ENCODE data around the gene DNAAF3.
A peak's percentile ranks its signal among the peaks of the same experiment; 100 is the strongest.

The DNAAF3 gene

DNA sequence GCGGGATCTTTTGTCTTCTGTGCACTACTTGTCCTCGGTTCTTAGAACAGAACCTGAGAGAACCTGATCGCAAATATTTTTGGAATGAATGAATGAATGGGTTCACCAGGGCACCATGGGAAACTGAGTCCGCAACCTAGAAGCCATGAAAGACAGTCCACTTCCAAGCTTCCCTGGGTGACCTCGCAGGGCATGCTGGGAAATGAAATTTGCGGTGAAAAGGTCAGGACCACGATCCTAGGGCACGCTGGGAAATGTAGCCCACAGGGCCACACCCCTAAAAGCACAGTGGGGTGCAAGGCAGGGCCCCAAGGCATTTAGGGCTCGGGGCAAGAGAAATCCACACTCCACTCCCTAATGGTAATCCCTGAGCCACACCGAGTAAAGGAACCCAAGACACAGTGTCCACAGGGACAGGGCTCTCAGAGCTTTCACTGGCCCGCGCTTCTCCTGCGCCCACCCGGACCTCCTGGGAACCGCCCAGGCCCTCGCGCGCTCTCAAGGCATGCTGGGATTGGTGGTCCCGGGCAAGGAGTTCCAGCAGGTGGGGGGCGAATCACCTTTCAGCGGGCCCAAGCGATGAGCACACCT is 47.9 kb downstream of the DNAAF3 start:
- peak in 49 of 56 donors; percentile 5 to 74 (median 42) for DNase-seq

DNA sequence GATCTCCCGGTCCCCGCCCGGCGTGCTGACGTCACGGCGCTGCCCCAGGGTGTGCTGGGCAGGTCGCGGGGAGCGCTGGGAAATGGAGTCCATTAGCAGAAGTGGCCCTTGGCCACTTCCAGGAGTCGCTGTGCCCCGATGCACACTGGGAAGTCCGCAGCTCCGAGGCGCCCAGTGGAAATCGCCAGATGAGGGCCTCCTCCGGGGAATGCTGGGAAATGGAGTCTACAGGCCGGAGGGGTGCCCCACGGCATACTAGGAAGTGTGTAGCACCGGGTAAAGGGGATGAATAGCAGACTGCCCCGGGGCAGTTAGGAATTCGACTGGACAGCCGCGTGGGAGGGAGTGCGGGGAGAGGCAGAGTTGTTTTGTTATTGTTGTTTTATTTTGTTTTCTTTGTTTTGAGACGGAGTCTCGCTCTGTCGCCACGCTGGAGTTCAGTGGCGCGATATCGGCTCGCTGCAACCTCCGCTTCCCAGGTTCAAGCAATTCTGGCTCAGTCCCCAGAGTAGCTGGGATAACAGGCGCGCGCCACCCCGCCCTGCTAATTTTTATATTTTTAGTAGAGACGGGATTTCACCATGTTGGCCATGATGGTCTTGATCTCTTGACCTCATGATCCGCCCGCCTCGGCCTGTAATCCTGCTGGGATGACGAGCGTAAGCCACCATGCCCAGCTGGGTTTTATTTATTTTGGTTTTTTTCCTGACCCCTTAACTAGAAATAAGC is 48.6 kb downstream of the DNAAF3 start:
- DNase-seq, result peak; percentile 72 to 100 (median 98)

- peak in 5 of 56 donors; percentile 19 to 33 (median 28) for DNase-seq
Observed at GRCh38 chr19:55116859-55117662, 49.4 kb downstream of the DNAAF3 start, which contains the start of gene PPP1R12C. PPP1R12C (minus strand) TSS chr19:55117637; CDS start chr19:55117543, 94 bp downstream.

- DNase-seq, result peak in 52 of 56 donors; percentile 14 to 80 (median 52)
Observed at GRCh38 chr19:55116232-55116858, 50.1 kb downstream of the DNAAF3 start.

DNA sequence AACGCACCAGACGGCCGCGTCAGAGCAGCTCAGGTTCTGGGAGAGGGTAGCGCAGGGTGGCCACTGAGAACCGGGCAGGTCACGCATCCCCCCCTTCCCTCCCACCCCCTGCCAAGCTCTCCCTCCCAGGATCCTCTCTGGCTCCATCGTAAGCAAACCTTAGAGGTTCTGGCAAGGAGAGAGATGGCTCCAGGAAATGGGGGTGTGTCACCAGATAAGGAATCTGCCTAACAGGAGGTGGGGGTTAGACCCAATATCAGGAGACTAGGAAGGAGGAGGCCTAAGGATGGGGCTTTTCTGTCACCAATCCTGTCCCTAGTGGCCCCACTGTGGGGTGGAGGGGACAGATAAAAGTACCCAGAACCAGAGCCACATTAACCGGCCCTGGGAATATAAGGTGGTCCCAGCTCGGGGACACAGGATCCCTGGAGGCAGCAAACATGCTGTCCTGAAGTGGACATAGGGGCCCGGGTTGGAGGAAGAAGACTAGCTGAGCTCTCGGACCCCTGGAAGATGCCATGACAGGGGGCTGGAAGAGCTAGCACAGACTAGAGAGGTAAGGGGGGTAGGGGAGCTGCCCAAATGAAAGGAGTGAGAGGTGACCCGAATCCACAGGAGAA is 50.9 kb downstream of the DNAAF3 start:
- DNase-seq, result peak in 1 of 56 donors; percentile 91

DNA sequence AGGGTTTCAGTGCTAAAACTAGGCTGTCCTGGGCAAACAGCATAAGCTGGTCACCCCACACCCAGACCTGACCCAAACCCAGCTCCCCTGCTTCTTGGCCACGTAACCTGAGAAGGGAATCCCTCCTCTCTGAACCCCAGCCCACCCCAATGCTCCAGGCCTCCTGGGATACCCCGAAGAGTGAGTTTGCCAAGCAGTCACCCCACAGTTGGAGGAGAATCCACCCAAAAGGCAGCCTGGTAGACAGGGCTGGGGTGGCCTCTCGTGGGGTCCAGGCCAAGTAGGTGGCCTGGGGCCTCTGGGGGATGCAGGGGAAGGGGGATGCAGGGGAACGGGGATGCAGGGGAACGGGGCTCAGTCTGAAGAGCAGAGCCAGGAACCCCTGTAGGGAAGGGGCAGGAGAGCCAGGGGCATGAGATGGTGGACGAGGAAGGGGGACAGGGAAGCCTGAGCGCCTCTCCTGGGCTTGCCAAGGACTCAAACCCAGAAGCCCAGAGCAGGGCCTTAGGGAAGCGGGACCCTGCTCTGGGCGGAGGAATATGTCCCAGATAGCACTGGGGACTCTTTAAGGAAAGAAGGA is 51.8 kb downstream of the DNAAF3 start:
- no peak for DNase-seq

DNA sequence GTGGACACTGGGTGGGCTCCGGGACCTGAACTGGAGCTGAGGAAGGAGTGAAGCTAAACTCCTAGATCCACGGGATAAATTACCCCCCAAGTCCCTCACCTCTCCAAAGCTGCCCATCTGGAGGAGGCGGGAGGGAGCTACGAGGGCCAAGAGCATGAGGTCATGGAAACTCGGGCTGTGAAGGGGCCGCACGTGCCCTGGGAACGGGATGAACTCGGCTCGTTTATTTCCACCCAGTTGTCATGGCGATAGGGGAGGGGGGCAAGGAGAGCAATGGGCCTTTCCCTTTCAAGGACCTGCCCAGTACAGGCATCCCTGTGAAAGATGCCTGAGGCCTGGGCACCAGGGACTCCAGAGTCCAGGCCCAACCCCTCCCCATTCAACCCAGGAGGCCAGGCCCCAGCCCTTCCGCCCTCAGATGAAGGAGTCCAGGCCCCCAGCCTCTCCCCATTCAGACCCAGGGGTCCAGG is 52.8 kb downstream of the DNAAF3 start:
- peak in 42 of 56 donors; percentile 4 to 80 (median 54) for DNase-seq

- DNase-seq, result no peak
Observed at GRCh38 chr19:55112777-55113569, 53.4 kb downstream of the DNAAF3 start.

GRCh38 chr19:55112246-55112776 is 54.1 kb downstream of the DNAAF3 start:
- DNase-seq, result no peak

DNA sequence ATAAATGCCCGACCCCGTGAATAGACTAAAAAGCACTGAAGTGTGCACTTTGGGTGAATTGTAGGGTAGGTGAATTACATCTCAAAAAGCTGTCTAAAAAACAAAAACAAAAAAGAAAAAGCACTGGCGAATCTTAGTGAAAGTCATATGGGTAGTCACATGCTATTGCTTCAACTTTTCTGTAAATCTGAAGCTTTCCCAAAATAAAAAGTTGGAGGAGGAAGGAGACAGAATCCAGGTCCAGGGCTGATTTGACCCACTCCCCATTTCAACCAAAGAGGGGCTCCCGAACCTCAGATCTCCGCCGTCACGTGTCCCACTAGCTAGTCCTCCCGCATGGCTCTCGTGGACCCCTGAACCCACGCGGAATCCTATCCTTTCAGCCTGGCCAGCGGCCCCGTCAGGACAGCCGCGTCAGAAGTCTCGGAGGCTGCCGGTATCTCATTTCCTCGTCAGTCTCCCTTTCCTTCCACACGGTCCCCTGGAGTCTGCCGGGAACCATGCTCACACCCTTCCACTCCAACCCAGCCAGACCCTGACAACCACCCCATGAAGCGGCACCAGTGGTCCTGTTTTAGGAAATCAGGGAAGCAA is 55.1 kb downstream of the DNAAF3 start:
- no peak for DNase-seq

DNA sequence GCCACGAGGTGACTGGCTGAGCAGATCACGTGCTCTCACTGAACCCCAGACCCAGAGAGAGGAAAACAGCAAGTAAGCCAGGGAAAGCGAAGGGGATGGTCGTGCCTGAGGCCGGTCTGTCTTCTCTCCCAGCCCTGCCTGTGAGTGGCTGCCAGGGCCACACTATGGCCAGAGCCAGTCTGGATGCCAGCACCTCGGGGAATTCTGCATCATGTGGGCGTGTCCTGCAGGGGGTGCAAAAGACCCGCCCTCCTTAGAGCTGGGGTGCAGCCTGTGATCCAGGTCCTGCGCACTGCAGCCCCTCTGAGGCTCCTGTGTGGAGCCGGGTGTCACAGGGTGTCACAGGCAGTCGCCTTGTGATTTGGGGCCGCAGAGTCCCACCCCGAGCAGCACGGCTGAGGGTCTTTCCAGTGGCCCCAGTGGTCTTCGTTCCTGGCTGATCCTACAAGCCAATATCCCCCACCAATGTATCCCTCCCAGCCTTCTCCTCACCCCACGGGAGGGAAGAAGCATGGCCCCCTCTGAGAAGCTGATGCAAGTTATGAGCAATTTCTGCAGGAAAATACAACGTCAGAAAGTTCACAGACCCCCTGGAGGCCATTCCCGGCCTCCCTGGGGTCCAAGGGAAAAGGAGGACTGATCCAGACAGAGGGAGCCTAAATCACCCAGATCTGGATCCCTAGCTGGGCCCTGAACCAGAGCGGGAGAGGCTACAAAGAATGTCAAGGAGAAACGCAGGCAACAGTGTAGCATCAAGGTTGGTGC is 56.7 kb downstream of the DNAAF3 start:
- DNase-seq, result no peak
